ENCODE results near the gene ROBO1. TPM values are rescaled to one million over a fixed set of nuclear protein-coding genes. Genes with fewer than 3 reads are reported as not detected.

Gene ROBO1
- total RNA-seq, 1 donor from 2014 or later: 250 TPM

DNA sequence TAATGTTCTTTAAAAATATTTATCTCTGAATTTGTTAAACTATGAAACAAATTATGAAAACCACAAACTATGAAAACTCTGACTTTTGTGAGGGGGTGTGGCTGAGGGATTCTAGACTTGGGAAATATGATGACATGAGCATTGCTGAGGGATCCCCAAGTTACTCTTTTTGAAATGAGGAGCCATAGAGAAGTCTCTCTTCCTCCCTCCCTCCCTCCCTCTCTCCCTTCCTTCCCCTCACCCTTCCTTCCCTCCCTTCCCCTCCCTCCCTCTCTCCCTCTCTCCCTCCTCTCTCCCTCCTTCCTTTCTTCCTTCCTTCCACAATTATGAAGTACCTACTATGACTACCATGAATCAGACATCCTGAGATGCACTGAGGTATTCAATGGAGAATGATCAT is 673.1 kb downstream of the ROBO1 start:
- Mint-ChIP-seq H3K27ac (ENCODE audit: unreplicated experiment) (no peak overlapping the region), H3K9me3 (ENCODE audit: unreplicated experiment) (no peaks in the 10 kb centered on the region), H3K4me1 (ENCODE audit: unreplicated experiment) (no peaks in the 10 kb centered on the region), H3K4me3 (ENCODE audit: unreplicated experiment) (no peak overlapping the region), H3K36me3 (ENCODE audit: low read depth, unreplicated experiment) (no peaks in the 10 kb centered on the region), H3K27me3 (ENCODE audit: unreplicated experiment) (no peaks in the 10 kb centered on the region)
- TF ChIP-seq, protein P1, sequence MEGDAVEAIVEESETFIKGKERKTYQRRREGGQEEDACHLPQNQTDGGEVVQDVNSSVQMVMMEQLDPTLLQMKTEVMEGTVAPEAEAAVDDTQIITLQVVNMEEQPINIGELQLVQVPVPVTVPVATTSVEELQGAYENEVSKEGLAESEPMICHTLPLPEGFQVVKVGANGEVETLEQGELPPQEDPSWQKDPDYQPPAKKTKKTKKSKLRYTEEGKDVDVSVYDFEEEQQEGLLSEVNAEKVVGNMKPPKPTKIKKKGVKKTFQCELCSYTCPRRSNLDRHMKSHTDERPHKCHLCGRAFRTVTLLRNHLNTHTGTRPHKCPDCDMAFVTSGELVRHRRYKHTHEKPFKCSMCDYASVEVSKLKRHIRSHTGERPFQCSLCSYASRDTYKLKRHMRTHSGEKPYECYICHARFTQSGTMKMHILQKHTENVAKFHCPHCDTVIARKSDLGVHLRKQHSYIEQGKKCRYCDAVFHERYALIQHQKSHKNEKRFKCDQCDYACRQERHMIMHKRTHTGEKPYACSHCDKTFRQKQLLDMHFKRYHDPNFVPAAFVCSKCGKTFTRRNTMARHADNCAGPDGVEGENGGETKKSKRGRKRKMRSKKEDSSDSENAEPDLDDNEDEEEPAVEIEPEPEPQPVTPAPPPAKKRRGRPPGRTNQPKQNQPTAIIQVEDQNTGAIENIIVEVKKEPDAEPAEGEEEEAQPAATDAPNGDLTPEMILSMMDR (IDR thresholded peaks at IDR 0.05; ENCODE audit: unreplicated experiment): no peak
- DNase-seq (ENCODE audit: low spot score): no peak

DNA sequence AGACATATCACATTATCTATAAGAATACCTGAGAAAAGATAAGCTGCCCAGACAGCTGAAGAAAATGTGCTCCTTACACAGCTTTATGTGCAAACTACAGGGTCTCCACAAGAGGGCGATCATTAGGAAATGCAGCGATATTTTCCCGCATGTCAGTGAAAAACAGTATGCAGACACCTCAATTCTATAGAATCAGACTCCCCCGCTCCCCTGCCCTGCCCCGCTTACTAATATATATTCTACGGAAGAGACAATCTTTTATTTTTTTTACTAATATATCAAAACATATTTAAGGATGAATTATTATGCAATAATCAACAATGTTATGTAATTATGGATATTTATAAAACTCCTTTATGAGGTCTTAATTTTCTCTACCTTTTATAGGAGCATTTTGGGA is 681.3 kb downstream of the ROBO1 start:
- H3K9me3 Mint-ChIP-seq (ENCODE audit: unreplicated experiment): no peaks in the 10 kb centered on the region
- H3K4me3 Mint-ChIP-seq (ENCODE audit: unreplicated experiment): no peak overlapping the region
- DNase-seq (ENCODE audit: low spot score): peak; percentile 67
- no peak overlapping the region for H3K27ac Mint-ChIP-seq (ENCODE audit: unreplicated experiment)
- TF ChIP-seq, protein P1 (IDR thresholded peaks at IDR 0.05; ENCODE audit: unreplicated experiment): peak; percentile 93
- no peaks in the 10 kb centered on the region for H3K4me1 Mint-ChIP-seq (ENCODE audit: unreplicated experiment)
- H3K27me3 Mint-ChIP-seq (ENCODE audit: unreplicated experiment): no peaks in the 10 kb centered on the region
- H3K36me3 Mint-ChIP-seq (ENCODE audit: low read depth, unreplicated experiment): no peaks in the 10 kb centered on the region

DNA sequence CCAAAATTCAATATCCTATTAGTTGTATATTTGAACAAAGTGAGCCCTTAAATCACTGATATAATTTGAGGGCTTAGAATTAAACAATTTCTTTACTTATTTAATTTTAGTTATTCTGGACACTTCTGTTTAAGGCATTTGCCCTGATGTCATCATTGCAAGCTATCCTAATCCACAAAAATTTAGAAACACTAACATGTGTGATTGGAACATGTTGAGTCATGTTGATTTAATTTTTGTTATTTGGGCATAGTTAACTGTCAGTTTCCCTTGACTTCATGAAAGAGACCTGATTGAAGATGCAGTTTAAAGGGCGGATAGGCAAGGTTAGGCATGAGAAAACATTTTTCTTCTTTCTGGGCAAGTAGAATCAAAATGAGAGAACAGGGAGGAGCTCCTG is 682.6 kb downstream of the ROBO1 start:
- H3K27ac Mint-ChIP-seq (ENCODE audit: unreplicated experiment): no peak overlapping the region

DNA sequence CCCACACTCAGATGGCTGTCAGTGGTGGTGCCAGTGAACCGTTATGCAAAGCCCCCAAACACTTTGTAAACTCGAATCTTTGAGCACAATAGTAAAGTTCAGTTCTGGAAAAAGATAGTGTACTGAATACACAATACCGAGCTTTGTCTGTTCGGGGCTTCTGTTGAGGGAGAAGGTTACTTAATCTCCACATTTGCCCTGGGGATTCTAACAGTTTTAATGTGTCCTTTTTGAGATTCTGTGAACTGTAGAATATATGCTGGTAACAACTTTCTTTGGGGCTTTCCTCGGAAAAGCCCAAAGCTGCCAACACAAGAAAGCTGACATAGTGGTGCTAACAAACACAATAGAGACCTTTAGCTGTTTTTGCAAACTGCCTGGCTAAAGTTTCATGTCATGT is 686.5 kb downstream of the ROBO1 start:
- H3K36me3 Mint-ChIP-seq (ENCODE audit: low read depth, unreplicated experiment): no peaks in the 10 kb centered on the region
- no peaks in the 10 kb centered on the region for H3K4me1 Mint-ChIP-seq (ENCODE audit: unreplicated experiment)
- H3K27me3 Mint-ChIP-seq (ENCODE audit: unreplicated experiment): no peaks in the 10 kb centered on the region
- no peak for DNase-seq (ENCODE audit: low spot score)
- H3K4me3 Mint-ChIP-seq (ENCODE audit: unreplicated experiment): no peak overlapping the region
- no peak overlapping the region for H3K27ac Mint-ChIP-seq (ENCODE audit: unreplicated experiment)
- TF ChIP-seq, protein P1 (IDR thresholded peaks at IDR 0.05; ENCODE audit: unreplicated experiment): no peak
- no peaks in the 10 kb centered on the region for H3K9me3 Mint-ChIP-seq (ENCODE audit: unreplicated experiment)

More for the DNA sequence above, 682.6 kb downstream of the ROBO1 start:
- Mint-ChIP-seq H3K4me3 (ENCODE audit: unreplicated experiment) (no peak overlapping the region), H3K4me1 (ENCODE audit: unreplicated experiment) (no peaks in the 10 kb centered on the region), H3K9me3 (ENCODE audit: unreplicated experiment) (no peaks in the 10 kb centered on the region), H3K36me3 (ENCODE audit: low read depth, unreplicated experiment) (no peaks in the 10 kb centered on the region), H3K27me3 (ENCODE audit: unreplicated experiment) (no peaks in the 10 kb centered on the region)
- no peak for DNase-seq (ENCODE audit: low spot score)
- TF ChIP-seq, protein P1 (IDR thresholded peaks at IDR 0.05; ENCODE audit: unreplicated experiment): no peak

DNA sequence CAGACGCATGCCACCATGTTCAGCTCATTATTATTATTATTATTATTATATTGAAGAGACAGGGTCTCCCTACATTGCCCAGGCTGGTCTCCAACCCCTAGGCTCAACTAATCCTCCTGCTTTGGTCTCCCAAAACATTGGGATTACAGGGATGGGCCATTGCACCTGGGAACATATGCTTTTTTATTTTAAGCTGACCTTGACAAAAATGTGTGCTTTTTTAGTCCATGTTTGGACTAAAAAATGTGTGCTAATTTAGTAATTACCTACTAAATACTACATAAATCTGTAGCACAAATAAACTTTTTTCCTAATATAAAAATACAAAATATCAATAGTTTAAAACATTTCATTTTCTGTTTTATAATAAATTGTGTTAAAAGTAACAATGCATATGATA is 693.2 kb downstream of the ROBO1 start:
- Mint-ChIP-seq H3K36me3 (ENCODE audit: low read depth, unreplicated experiment) (no peaks in the 10 kb centered on the region), H3K4me1 (ENCODE audit: unreplicated experiment) (no peaks in the 10 kb centered on the region), H3K4me3 (ENCODE audit: unreplicated experiment) (no peak overlapping the region), H3K9me3 (ENCODE audit: unreplicated experiment) (no peaks in the 10 kb centered on the region), H3K27ac (ENCODE audit: unreplicated experiment) (no peak overlapping the region), H3K27me3 (ENCODE audit: unreplicated experiment) (no peaks in the 10 kb centered on the region)
- TF ChIP-seq, protein P1 (IDR thresholded peaks at IDR 0.05; ENCODE audit: unreplicated experiment): no peak
- DNase-seq (ENCODE audit: low spot score): no peak

Data from endothelial cell (in vitro differentiated cells).